PC-9 (cell line): Measurements from ENCODE around the gene GPD2. TPM values are rescaled to one million over a fixed set of nuclear protein-coding genes. Genes with fewer than 3 reads are reported as not detected.

Experiments
- BruUV-seq: library from RNA; stranded (reverse); fragments of 400-500 nt; replicated peaks from 2 replicates; lab custom pipeline; 2021; lab: Mats Ljungman, UMichigan
- CTCF ChIA-PET: fragments of 300-600 bp; sonication (Branson Sonifier 250); formaldehyde crosslinking; loops from one replicate; lab custom pipeline; 2022; ENCODE audit warnings: antibody characterized with exemption; lab: Charles Lee
- POLR2A ChIA-PET: fragments of 300-600 bp; sonication (Branson Sonifier 250); formaldehyde crosslinking; loops from one replicate; lab custom pipeline; 2022; ENCODE audit warnings: antibody characterized with exemption; ENCODE audit not compliant: unreplicated experiment; lab: Charles Lee
- DNase-seq, 2 experiments: peaks; one replicate each; pipeline versions ENCODE4 v3.0.0 to v3.0.0-alpha.2; 2015 to 2022; ENCODE audit warnings: mixed read lengths in 1 of 2
- H2AFZ ChIP-seq: fragments of 200-600 bp; sonication (generic); 2 replicates; pipeline ENCODE4 v1.8.1; 2017; ENCODE audit warnings: antibody characterized with exemption
- H3F3A ChIP-seq: fragments of 200-600 bp; sonication (generic); 2 replicates; pipeline ENCODE4 v1.8.1; 2017; ENCODE audit warnings: antibody characterized with exemption, mild to moderate bottlenecking, low read depth; ENCODE audit not compliant: insufficient read depth
- H3K27ac ChIP-seq: fragments of 200-600 bp; sonication (generic); 2 replicates; pipeline ENCODE4 v1.6.1; 2016; ENCODE audit warnings: mixed run types
- H3K27me3 ChIP-seq: fragments of 200-600 bp; sonication (generic); 2 replicates; pipeline ENCODE4 v1.6.1; 2016; ENCODE audit warnings: low read depth, mixed run types; ENCODE audit not compliant: insufficient read depth
- H3K36me3 ChIP-seq: fragments of 200-600 bp; sonication (generic); 2 replicates; pipeline ENCODE4 v1.6.1; 2016; ENCODE audit warnings: low read depth, mixed run types
- H3K4me1 ChIP-seq: fragments of 200-600 bp; sonication (generic); replicated peaks from 2 replicates; pipeline ENCODE4 v1.6.1; 2016; ENCODE audit warnings: mixed run types; ENCODE audit not compliant: insufficient read depth
- H3K4me2 ChIP-seq: fragments of 200-600 bp; sonication (generic); 2 replicates; pipeline ENCODE4 v1.6.1; 2017; ENCODE audit warnings: mixed run types
- H3K4me3 ChIP-seq: fragments of 200-600 bp; sonication (generic); 2 replicates; pipeline ENCODE4 v1.6.1; 2016; ENCODE audit warnings: mixed run types
- H3K79me2 ChIP-seq: fragments of 200-600 bp; sonication (generic); 2 replicates; pipeline ENCODE4 v1.6.1; 2017; ENCODE audit warnings: low read depth, mixed run types
- H3K9me2 ChIP-seq: fragments of 200-600 bp; sonication (generic); 2 replicates; pipeline ENCODE4 v1.8.1; 2017; ENCODE audit warnings: mild to moderate bottlenecking; ENCODE audit not compliant: insufficient read depth
- H3K9me3 ChIP-seq: fragments of 200-600 bp; sonication (generic); 2 replicates; pipeline ENCODE4 v1.8.1; 2016; ENCODE audit warnings: low read depth; ENCODE audit not compliant: insufficient read depth
- H4K20me1 ChIP-seq: fragments of 200-600 bp; sonication (generic); 2 replicates; pipeline ENCODE4 v1.8.1; 2017; ENCODE audit not compliant: insufficient read depth
- CTCF ChIP-seq: fragments of 200-600 bp; sonication (generic); conservative IDR thresholded peaks from 2 replicates; pipeline ENCODE4 v1.6.1; 2017; ENCODE audit warnings: mixed run types, antibody characterized with exemption, mild to moderate bottlenecking, moderate library complexity
- EZH2 ChIP-seq: fragments of 200-600 bp; sonication (generic); IDR thresholded peaks from 2 replicates; pipeline ENCODE4 v1.8.0; 2017; ENCODE audit warnings: antibody characterized with exemption, low read depth
- intact Hi-C: fragments of 100-400 bp; cut with micrococcal nuclease; formaldehyde crosslinking; loops from one replicate; pipeline ENCODE4 v1.10.0; 2022; ENCODE audit not compliant: unreplicated experiment
- total RNA-seq: library from RNA; stranded (reverse); gene quantifications from 2 replicates; pipeline ENCODE4 v1.2.3, GENCODE V29; 2021

Gene GPD2
- total RNA-seq, 1 experiment from 2014 or later = 47.1 TPM

- POLR2A ChIA-PET = no interaction called here
- no peaks in the 10 kb centered on the region for H3K27me3 ChIP-seq
- intact Hi-C loops = loop anchor here (10.0 kb wide), 1 partner anchor 1206 kb away; no protein-coding TSS in a partner anchor
- H3K36me3 ChIP-seq = no peaks in the 10 kb centered on the region
- TF ChIP-seq CTCF = no peak
- TF ChIP-seq EZH2 = no peak
- H4K20me1 ChIP-seq = no peaks in the 10 kb centered on the region
- H2AFZ ChIP-seq = no peak overlapping the region
- DNase-seq = no peak
- H3K79me2 ChIP-seq = no peaks in the 10 kb centered on the region
- H3K4me1 ChIP-seq = no peaks in the 10 kb centered on the region
- H3K9me2 ChIP-seq = no peaks in the 10 kb centered on the region
- no peaks in the 10 kb centered on the region for H3F3A ChIP-seq
- no TSS peak for BruUV-seq
- CTCF ChIA-PET = no interaction called here
- no peaks in the 10 kb centered on the region for H3K9me3 ChIP-seq
- H3K4me2 ChIP-seq = no peak overlapping the region
- no peak overlapping the region for H3K4me3 ChIP-seq
- no peak overlapping the region for H3K27ac ChIP-seq
Observed at GRCh38 chr2:156580501-156580900, 144.3 kb downstream of the GPD2 start.

GRCh38 chr2:156581280-156581679, 145.1 kb downstream of the GPD2 start:
- no peaks in the 10 kb centered on the region for H3K4me1 ChIP-seq
- no peak overlapping the region for H2AFZ ChIP-seq
- BruUV-seq = no TSS peak
- no peaks in the 10 kb centered on the region for H3K27me3 ChIP-seq
- CTCF ChIA-PET = no interaction called here
- H4K20me1 ChIP-seq = no peaks in the 10 kb centered on the region
- no peaks in the 10 kb centered on the region for H3K79me2 ChIP-seq
- intact Hi-C loops = loop anchor here (10.0 kb wide), 1 partner anchor 1206 kb away; no protein-coding TSS in a partner anchor
- H3F3A ChIP-seq = no peaks in the 10 kb centered on the region
- no peaks in the 10 kb centered on the region for H3K36me3 ChIP-seq
- no peak overlapping the region for H3K4me3 ChIP-seq
- POLR2A ChIA-PET = no interaction called here
- no peaks in the 10 kb centered on the region for H3K9me2 ChIP-seq
- TF ChIP-seq CTCF (no peak), EZH2 (no peak)
- H3K4me2 ChIP-seq = no peak overlapping the region
- no peaks in the 10 kb centered on the region for H3K9me3 ChIP-seq
- H3K27ac ChIP-seq = no peak overlapping the region
- no peak for DNase-seq

- no peaks in the 10 kb centered on the region for H3K27me3 ChIP-seq
- H4K20me1 ChIP-seq = no peaks in the 10 kb centered on the region
- ChIA-PET POLR2A (no interaction called here), CTCF (no interaction called here)
- intact Hi-C loops = loop anchor here (5.0 to 10.0 kb wide), 2 partner anchors 472 to 1211 kb away; no protein-coding TSS in a partner anchor
- H3K4me3 ChIP-seq = no peak overlapping the region
- H2AFZ ChIP-seq = no peak overlapping the region
- H3K79me2 ChIP-seq = no peaks in the 10 kb centered on the region
- no peak overlapping the region for H3K27ac ChIP-seq
- no peaks in the 10 kb centered on the region for H3K36me3 ChIP-seq
- no peak overlapping the region for H3K4me2 ChIP-seq
- no peaks in the 10 kb centered on the region for H3F3A ChIP-seq
- H3K9me2 ChIP-seq = no peaks in the 10 kb centered on the region
- TF ChIP-seq EZH2 = no peak
- DNase-seq = no peak
- H3K9me3 ChIP-seq = no peaks in the 10 kb centered on the region
- BruUV-seq = no TSS peak
- no peaks in the 10 kb centered on the region for H3K4me1 ChIP-seq
Observed at GRCh38 chr2:156585457-156585856, 149.3 kb downstream of the GPD2 start.

GRCh38 chr2:156586621-156587020, 150.4 kb downstream of the GPD2 start:
- H3K4me1 ChIP-seq = no peaks in the 10 kb centered on the region
- intact Hi-C loops = loop anchor here (5.0 to 10.0 kb wide), 2 partner anchors 471 to 1212 kb away; no protein-coding TSS in a partner anchor
- CTCF ChIA-PET = no interaction called here
- BruUV-seq = no TSS peak
- no peak overlapping the region for H3K4me3 ChIP-seq
- H4K20me1 ChIP-seq = no peaks in the 10 kb centered on the region
- H3K4me2 ChIP-seq = no peak overlapping the region
- no peak for TF ChIP-seq CTCF
- no peak for TF ChIP-seq EZH2
- H3K9me2 ChIP-seq = no peaks in the 10 kb centered on the region
- DNase-seq = no peak
- no peaks in the 10 kb centered on the region for H3K79me2 ChIP-seq
- no peaks in the 10 kb centered on the region for H3K27me3 ChIP-seq
- no peaks in the 10 kb centered on the region for H3F3A ChIP-seq
- POLR2A ChIA-PET = no interaction called here
- no peak overlapping the region for H2AFZ ChIP-seq
- no peaks in the 10 kb centered on the region for H3K9me3 ChIP-seq
- no peak overlapping the region for H3K27ac ChIP-seq
- no peaks in the 10 kb centered on the region for H3K36me3 ChIP-seq
